Measurements from ENCODE around the gene POC1A.

GRCh38 chr3:52155912-52156311, 1.7 kb upstream of the POC1A start:
- TF ChIP-seq, protein P1, sequence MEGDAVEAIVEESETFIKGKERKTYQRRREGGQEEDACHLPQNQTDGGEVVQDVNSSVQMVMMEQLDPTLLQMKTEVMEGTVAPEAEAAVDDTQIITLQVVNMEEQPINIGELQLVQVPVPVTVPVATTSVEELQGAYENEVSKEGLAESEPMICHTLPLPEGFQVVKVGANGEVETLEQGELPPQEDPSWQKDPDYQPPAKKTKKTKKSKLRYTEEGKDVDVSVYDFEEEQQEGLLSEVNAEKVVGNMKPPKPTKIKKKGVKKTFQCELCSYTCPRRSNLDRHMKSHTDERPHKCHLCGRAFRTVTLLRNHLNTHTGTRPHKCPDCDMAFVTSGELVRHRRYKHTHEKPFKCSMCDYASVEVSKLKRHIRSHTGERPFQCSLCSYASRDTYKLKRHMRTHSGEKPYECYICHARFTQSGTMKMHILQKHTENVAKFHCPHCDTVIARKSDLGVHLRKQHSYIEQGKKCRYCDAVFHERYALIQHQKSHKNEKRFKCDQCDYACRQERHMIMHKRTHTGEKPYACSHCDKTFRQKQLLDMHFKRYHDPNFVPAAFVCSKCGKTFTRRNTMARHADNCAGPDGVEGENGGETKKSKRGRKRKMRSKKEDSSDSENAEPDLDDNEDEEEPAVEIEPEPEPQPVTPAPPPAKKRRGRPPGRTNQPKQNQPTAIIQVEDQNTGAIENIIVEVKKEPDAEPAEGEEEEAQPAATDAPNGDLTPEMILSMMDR (IDR thresholded peaks at IDR 0.05; ENCODE audit: low read depth, low read length, poor library complexity, severe bottlenecking): no peak
- TF ChIP-seq EZH2phosphoT487 (IDR thresholded peaks at IDR 0.05; ENCODE audit: borderline replicate concordance, low read length): no peak
